Hepatocyte (in vitro differentiated cells): ENCODE data around the gene SEC61A1. TPM values are rescaled to one million over a fixed set of nuclear protein-coding genes. Genes with fewer than 3 reads are reported as not detected.

Experiments used
- DNase-seq: peaks from one replicate; pipeline ENCODE4 v3.0.0-alpha.2; 2016; ENCODE audit warnings: low spot score
- H2AFZ ChIP-seq: fragments of 200-600 bp; sonication (generic); 2 replicates; pipeline ENCODE4 v1.6.0; 2016; ENCODE audit warnings: antibody characterized with exemption, mild to moderate bottlenecking
- H3K27ac ChIP-seq: fragments of 200-600 bp; sonication (generic); 2 replicates; pipeline ENCODE4 v1.5.1; 2016; ENCODE audit warnings: mild to moderate bottlenecking
- H3K27me3 ChIP-seq: fragments of 200-600 bp; sonication (generic); 2 replicates; pipeline ENCODE4 v1.6.1; 2016
- H3K36me3 ChIP-seq: fragments of 200-600 bp; sonication (generic); replicated peaks from 2 replicates; pipeline ENCODE4 v1.5.1; 2016; ENCODE audit warnings: low read depth; ENCODE audit not compliant: insufficient read depth
- H3K4me1 ChIP-seq: fragments of 200-600 bp; sonication (generic); 2 replicates; pipeline ENCODE4 v1.5.1; 2016; ENCODE audit warnings: mild to moderate bottlenecking, moderate library complexity; ENCODE audit not compliant: insufficient read depth
- H3K4me2 ChIP-seq: fragments of 200-600 bp; sonication (generic); 2 replicates; pipeline ENCODE4 v1.6.0; 2016
- H3K4me3 ChIP-seq: fragments of 200-600 bp; sonication (generic); 2 replicates; pipeline ENCODE4 v1.5.1; 2016; ENCODE audit warnings: mild to moderate bottlenecking
- H3K79me2 ChIP-seq: fragments of 200-600 bp; sonication (generic); 2 replicates; pipeline ENCODE4 v1.6.0; 2017; ENCODE audit warnings: mild to moderate bottlenecking
- H3K9me2 ChIP-seq: fragments of 200-600 bp; sonication (generic); replicated peaks from 2 replicates; pipeline ENCODE4 v1.6.0; 2017; ENCODE audit warnings: mild to moderate bottlenecking; ENCODE audit not compliant: insufficient read depth
- H3K9me3 ChIP-seq: fragments of 200-600 bp; sonication (generic); 2 replicates; pipeline ENCODE4 v1.5.1; 2016; ENCODE audit warnings: low read depth, mild to moderate bottlenecking
- H4K20me1 ChIP-seq: fragments of 200-600 bp; sonication (generic); 2 replicates; pipeline ENCODE4 v1.6.0; 2016; ENCODE audit warnings: mild to moderate bottlenecking; ENCODE audit not compliant: insufficient read depth, poor library complexity, severe bottlenecking
- EZH2 ChIP-seq: fragments of 200-600 bp; sonication (generic); IDR thresholded peaks from 2 replicates; pipeline ENCODE4 v1.6.1; 2016; ENCODE audit warnings: antibody characterized with exemption, mild to moderate bottlenecking, borderline replicate concordance
- EZH2phosphoT487 ChIP-seq: fragments of 200-600 bp; sonication (generic); IDR thresholded peaks from one replicate; pipeline ENCODE4 v1.6.1; 2018; ENCODE audit warnings: antibody characterized with exemption, mild to moderate bottlenecking, low read depth, moderate library complexity; ENCODE audit not compliant: unreplicated experiment, severe bottlenecking
- WGBS: methylation state at CpG from one replicate; pipeline ENCODE4 v1.1.6; 2016; ENCODE audit warnings: low lambda C conversion rate; ENCODE audit errors: missing lambda C conversion rate; 5-methylcytosine and 5-hydroxymethylcytosine counted together
- polyA plus RNA-seq: library from polyadenylated mRNA; unstranded; fragments of >200 nt; fragmentation: Nextera tagmentation; extraction: Ambion mirVana; gene quantifications from 2 replicates; pipeline ENCODE4 v1.2.1, GENCODE V29; 2016
- total RNA-seq: library from RNA; depleted of rRNA; stranded (reverse); fragments of >200 nt; gene quantifications from 2 replicates; pipeline ENCODE4 v1.2.3, GENCODE V29; 2014
- TF ChIP-seq, protein P1 (sequence below): fragments of 200-600 bp; sonication (generic); IDR thresholded peaks from 2 replicates; pipeline ENCODE4 v1.5.1; 2016; ENCODE audit warnings: antibody characterized with exemption, mild to moderate bottlenecking; ENCODE audit not compliant: poor library complexity

The SEC61A1 gene
- total and polyA plus RNA-seq, 2 experiments from 2014 or later, result 268 to 299 TPM

DNA sequence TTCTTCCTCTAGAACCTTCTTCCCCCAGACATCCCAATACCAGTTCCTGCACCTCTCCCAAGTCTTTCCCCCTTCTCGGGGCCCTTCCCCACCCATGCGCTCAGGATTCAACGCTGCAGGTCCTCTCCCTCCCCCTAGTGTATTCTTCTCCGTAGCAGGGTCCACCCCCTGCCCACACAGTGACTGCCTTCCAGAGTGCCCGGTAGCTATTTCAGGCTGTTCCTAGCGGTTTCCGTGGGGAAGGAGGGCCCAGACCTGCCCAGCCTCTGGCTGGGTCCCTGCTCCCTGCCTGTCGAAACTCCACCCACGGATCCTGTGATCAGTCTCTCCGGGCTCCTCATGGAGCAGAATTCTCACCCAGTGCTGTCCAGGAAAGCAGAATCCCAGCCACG, 45.2 kb upstream of the SEC61A1 start:
- Histone ChIP-seq H3K27me3 (peaks cover 5% of the 10 kb centered on the region), H3K9me2 (no peaks in the 10 kb centered on the region), H3K9me3 (no peaks in the 10 kb centered on the region), H3K36me3 (no peaks in the 10 kb centered on the region), H4K20me1 (no peaks in the 10 kb centered on the region), H3K4me2 (no peak overlapping the region), H2AFZ (no peak overlapping the region), H3K4me3 (no peak overlapping the region), H3K27ac (no peak overlapping the region), H3K4me1 (peaks cover 14% of the 10 kb centered on the region), H3K79me2 (no peaks in the 10 kb centered on the region)
- TF ChIP-seq EZH2 (no peak), EZH2phosphoT487 (no peak)
- TF ChIP-seq, protein P1, sequence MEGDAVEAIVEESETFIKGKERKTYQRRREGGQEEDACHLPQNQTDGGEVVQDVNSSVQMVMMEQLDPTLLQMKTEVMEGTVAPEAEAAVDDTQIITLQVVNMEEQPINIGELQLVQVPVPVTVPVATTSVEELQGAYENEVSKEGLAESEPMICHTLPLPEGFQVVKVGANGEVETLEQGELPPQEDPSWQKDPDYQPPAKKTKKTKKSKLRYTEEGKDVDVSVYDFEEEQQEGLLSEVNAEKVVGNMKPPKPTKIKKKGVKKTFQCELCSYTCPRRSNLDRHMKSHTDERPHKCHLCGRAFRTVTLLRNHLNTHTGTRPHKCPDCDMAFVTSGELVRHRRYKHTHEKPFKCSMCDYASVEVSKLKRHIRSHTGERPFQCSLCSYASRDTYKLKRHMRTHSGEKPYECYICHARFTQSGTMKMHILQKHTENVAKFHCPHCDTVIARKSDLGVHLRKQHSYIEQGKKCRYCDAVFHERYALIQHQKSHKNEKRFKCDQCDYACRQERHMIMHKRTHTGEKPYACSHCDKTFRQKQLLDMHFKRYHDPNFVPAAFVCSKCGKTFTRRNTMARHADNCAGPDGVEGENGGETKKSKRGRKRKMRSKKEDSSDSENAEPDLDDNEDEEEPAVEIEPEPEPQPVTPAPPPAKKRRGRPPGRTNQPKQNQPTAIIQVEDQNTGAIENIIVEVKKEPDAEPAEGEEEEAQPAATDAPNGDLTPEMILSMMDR, result no peak
- WGBS, result 79% methylated on average over 9 of the region's 11 CpGs
- DNase-seq, result no peak

- 83% methylated on average over 12 of the region's 12 CpGs for WGBS
- Histone ChIP-seq H3K36me3 (no peaks in the 10 kb centered on the region), H3K4me3 (no peak overlapping the region), H3K79me2 (no peaks in the 10 kb centered on the region), H3K4me2 (no peak overlapping the region), H2AFZ (no peak overlapping the region), H3K9me3 (no peaks in the 10 kb centered on the region), H3K27ac (no peak overlapping the region), H3K9me2 (no peaks in the 10 kb centered on the region), H4K20me1 (no peaks in the 10 kb centered on the region), H3K4me1 (peaks cover 14% of the 10 kb centered on the region), H3K27me3 (no peaks in the 10 kb centered on the region)
- no peak for DNase-seq
- TF ChIP-seq, protein P1, result no peak
- TF ChIP-seq EZH2phosphoT487 (no peak), EZH2 (no peak)
Observed at GRCh38 chr3:128009952-128010846, 42.0 kb upstream of the SEC61A1 start.

DNA sequence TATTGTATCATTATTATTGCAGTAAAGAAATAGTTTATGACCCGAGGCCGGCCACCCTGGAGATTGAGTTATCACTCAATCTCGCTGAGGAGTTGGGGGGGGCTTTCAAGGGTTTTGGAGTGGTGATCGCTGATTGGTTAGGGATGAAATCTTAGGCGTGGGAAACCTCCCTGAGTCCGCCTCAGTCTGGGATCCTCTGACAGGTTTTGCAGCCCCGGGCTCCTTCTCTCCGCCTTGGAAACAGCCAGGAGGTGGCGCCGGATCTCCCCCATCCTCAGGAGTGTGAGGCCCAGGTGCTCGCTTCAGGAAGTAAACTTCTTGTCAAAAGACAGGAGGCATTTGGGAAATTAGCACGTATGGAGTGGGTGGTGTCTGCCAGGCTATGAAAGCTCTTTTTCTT, 41.1 kb upstream of the SEC61A1 start:
- no peaks in the 10 kb centered on the region for H3K79me2 ChIP-seq
- H2AFZ ChIP-seq, result peak overlapping the region; percentile 75
- peak overlapping the region; percentile 59 for H3K4me2 ChIP-seq
- H3K36me3 ChIP-seq, result no peaks in the 10 kb centered on the region
- H3K27ac ChIP-seq, result no peak overlapping the region
- peak; percentile 80 for DNase-seq
- no peaks in the 10 kb centered on the region for H3K9me3 ChIP-seq
- TF ChIP-seq, protein P1, result peak; percentile 56
- TF ChIP-seq EZH2, result no peak
- no peak for TF ChIP-seq EZH2phosphoT487
- H3K27me3 ChIP-seq, result no peaks in the 10 kb centered on the region
- H3K4me1 ChIP-seq, result peaks cover 7% of the 10 kb centered on the region
- 4% methylated on average over 12 of the region's 12 CpGs for WGBS
- no peak overlapping the region for H3K4me3 ChIP-seq
- H4K20me1 ChIP-seq, result no peaks in the 10 kb centered on the region
- H3K9me2 ChIP-seq, result no peaks in the 10 kb centered on the region
